Stomach (tissue), 4 donors: Measurements from ENCODE around the gene C7orf33.

Experiments
- EP300 ChIP-seq: sonication (generic); formaldehyde crosslinking; IDR thresholded peaks from one replicate; pipeline ENCODE4 v1.6.1; 2017; ENCODE audit warnings: antibody characterized with exemption
- POLR2A ChIP-seq, 4 donors: fragments of 450-650 bp; IDR thresholded peaks; one replicate each; pipeline ENCODE4 v1.6.1; 2016; ENCODE audit warnings: antibody characterized with exemption in 4 of 4, control low read depth in 2 of 4, mild to moderate bottlenecking in 1 of 4, moderate library complexity in 1 of 4
- POLR2AphosphoS5 ChIP-seq, 3 donors: sonication (generic); formaldehyde crosslinking; IDR thresholded peaks; one replicate each; pipeline ENCODE4 v1.6.1; 2016; ENCODE audit warnings: antibody characterized with exemption in 3 of 3
- TF ChIP-seq, protein P1 (sequence below), 7 experiments: fragments of 450-650 bp in 4 of 7; fragments of 200-600 bp in 3 of 7; sonication (generic) in 3 of 7; IDR thresholded peaks; one replicate each; pipeline ENCODE4 v1.5.1; 2016 to 2019; ENCODE audit warnings: antibody characterized with exemption in 7 of 7, control low read depth in 2 of 7, mild to moderate bottlenecking in 1 of 7

DNA sequence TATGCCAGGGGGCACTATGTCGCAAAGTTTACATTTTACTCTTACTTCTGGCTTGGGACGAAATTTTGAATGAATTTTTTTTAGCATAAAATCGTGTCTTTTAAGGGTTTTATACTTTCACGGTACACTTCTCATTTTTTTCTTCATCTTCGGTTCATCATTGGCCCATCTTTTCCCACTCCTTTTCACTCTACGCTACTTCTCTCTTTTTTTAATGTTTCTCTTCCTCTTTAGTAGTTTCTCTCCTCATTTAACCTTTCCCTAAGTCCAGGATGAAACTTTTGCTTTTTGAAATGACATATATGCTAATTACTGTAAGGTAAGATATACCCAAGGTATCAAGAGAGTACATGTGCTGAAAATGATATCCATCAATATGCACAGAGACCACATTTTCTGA lies 39.5 kb downstream of the C7orf33 start:
- TF ChIP-seq, protein P1, sequence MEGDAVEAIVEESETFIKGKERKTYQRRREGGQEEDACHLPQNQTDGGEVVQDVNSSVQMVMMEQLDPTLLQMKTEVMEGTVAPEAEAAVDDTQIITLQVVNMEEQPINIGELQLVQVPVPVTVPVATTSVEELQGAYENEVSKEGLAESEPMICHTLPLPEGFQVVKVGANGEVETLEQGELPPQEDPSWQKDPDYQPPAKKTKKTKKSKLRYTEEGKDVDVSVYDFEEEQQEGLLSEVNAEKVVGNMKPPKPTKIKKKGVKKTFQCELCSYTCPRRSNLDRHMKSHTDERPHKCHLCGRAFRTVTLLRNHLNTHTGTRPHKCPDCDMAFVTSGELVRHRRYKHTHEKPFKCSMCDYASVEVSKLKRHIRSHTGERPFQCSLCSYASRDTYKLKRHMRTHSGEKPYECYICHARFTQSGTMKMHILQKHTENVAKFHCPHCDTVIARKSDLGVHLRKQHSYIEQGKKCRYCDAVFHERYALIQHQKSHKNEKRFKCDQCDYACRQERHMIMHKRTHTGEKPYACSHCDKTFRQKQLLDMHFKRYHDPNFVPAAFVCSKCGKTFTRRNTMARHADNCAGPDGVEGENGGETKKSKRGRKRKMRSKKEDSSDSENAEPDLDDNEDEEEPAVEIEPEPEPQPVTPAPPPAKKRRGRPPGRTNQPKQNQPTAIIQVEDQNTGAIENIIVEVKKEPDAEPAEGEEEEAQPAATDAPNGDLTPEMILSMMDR (IDR thresholded peaks at IDR 0.05), result no peak
- TF ChIP-seq EP300 (no peak), POLR2AphosphoS5 (IDR thresholded peaks at IDR 0.05) (no peak), POLR2A (IDR thresholded peaks at IDR 0.05) (no peak)
